GM10847 (cell line): ENCODE results near the gene CCDC69.

Experiments
- POLR2A ChIP-seq: IDR thresholded peaks from 2 replicates; pipeline ENCODE4 v1.6.1; 2011; ENCODE audit not compliant: insufficient read length; ENCODE audit errors: extremely low read depth

Gene CCDC69

GRCh38 chr5:151251001-151251551 is 27.2 kb upstream of the CCDC69 start:
- no peak for TF ChIP-seq POLR2A

GRCh38 chr5:151250346-151251000 is 26.6 kb upstream of the CCDC69 start:
- no peak for TF ChIP-seq POLR2A

DNA sequence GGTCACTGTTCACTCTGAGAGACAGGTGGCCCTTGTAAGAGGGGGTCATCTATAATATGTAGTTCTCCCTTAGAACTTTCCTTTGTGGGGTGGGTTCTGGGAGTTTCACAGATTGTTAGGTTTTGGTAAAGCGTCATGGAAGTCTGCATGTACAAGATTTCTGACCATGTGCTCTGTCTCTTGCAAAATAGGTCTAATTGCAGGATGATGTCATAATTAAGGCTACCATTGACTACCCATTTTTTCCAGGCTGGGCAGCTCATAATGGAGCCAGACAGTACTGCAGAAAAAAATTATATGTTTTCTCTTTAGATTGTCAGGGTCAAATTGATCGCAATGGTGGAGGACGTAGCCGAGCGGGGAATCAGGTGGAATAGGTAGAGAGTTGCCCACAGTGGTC is 25.4 kb upstream of the CCDC69 start:
- no peak for TF ChIP-seq POLR2A

- TF ChIP-seq POLR2A = no peak
Measured at GRCh38 chr5:151248651-151249050, 24.8 kb upstream of the CCDC69 start.

- no peak for TF ChIP-seq POLR2A
Measured at GRCh38 chr5:151245680-151246219, 21.9 kb upstream of the CCDC69 start.

DNA sequence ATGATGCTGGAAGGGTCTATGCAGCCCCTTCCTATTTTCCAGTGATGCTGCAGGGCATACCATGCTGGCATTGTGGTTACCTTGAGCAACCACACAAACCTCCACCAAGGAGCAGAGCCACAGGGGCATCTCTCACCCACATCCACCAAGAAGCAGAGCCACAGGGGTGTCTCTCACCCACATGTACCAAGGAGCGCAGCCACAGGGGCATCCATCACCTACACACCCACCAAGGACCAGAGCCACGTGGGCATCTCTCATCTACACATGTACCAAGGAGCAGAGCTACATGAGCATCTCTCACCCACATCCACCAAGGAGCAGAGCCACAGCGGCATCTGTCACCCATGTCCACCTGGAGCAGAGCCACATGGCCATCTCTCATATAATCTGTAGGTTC is 20.3 kb upstream of the CCDC69 start:
- no peak for TF ChIP-seq POLR2A

DNA sequence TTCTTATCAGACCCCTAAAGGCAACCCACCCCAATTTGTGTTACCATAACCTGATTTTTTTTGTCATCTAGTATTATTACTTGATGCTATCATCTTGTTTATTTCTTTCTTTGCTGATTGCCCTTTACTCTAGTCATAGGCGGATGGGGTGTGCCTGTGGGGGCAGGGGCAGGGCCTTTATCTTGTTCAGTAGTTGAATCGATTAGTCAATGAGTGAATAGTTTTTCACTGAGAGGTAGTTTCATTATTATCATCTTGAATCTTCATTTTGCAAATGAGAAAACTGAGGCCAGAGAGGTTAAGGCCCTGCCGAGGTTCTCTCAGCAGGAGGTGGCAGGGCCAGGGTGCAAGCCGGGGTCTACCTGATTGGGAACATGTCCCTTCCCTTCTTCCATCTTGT is 19.7 kb upstream of the CCDC69 start:
- TF ChIP-seq POLR2A = no peak

GRCh38 chr5:151243127-151243526 is 19.2 kb upstream of the CCDC69 start:
- no peak for TF ChIP-seq POLR2A

DNA sequence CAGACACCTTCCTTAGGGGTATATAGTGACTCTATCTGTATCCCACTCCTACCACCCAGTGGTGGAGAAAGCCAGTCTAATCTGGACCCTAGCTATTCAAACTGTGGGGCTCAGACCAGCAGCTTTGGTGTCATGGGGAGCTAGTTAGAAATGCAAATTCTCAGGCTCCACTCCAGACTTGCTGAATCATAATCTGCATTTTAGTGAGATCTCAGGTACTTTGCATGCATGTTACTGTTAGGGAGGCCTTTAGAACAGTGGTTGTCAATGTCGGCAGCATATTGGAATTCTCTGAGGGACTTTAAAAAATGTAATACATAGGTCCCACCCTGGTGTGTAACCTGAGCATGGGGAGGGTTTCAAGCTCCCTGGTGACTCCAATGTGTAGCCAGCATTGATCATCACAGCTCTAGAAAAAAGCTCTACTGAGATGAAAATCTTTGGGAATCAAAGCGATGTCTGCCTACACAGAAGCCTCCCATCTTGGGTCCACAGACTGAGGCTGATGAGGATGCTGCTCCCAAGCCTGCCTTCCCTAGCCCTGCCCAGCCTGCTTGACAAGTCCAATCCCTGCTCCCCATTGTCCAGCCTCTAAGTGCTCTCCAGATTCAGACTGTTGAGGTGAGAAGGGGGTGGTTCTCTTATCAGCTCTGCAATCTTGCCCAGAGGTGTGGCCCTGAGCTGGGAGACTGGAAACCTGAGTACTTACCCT is 17.2 kb upstream of the CCDC69 start:
- no peak for TF ChIP-seq POLR2A

GRCh38 chr5:151239237-151239861 is 15.5 kb upstream of the CCDC69 start:
- no peak for TF ChIP-seq POLR2A

GRCh38 chr5:151238303-151238741 is 14.4 kb upstream of the CCDC69 start:
- no peak for TF ChIP-seq POLR2A

GRCh38 chr5:151237685-151238084 is 13.8 kb upstream of the CCDC69 start:
- TF ChIP-seq POLR2A = no peak

DNA sequence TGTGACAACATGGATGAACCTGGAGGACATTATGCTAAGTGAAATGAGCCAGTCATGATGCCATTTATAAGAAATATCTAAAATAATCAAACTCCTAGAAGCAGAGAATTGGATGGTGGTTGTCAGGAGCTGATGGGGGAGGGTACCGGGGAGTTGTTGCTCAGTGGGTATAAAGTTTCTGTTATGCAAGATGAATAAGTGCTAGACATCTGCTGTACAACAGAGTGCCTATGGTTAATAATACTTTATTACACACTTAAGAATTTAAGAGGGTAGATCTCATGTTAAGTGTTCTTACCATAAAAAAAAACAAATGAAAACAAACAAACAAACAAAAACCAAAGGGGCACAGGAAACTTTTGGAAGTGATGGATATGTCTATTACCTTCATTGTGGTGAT is 13.0 kb upstream of the CCDC69 start:
- no peak for TF ChIP-seq POLR2A

DNA sequence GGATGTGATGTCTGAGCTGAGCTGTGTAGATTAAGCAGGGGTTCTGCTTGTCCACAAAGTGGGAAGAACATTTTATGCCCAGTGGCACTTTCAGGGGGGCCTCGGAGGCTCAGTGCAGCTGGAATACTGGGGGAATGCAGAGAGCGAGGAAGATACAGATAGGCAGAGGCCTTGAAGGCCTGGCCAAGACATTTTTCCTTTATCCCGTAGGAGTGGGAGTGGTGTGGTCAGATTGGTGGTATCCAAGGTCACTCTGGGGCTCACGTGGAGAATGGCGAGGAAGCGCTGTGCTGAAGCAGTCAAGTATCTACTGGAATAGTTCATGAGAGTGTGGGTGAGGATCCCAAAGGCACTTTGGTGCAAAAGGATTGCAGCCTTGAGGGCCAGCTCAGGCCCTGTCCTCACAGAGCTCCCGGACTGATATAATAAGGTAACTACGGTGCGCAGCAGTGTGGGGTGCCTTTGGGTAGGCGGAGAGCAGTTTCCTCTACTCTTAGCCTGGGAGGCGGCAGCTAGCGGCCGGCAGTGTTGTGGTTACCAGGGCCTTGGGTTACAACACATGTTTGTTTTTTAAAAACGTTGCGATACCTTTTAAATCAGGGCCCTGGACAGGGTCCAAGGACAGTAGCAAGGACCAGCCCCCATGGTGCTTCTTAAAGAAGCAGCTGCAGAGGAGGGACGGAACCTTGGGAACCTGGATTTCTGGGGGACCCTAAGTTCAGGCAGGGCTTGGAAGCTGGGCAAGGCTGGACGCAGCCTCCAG is 10.8 kb upstream of the CCDC69 start:
- no peak for TF ChIP-seq POLR2A

- no peak for TF ChIP-seq POLR2A
Measured at GRCh38 chr5:151233616-151234085, 9.8 kb upstream of the CCDC69 start.
